K562 (cell line): ENCODE results near the gene SNX20.

Experiments used
- RNF2 ChIP-seq: sonication (generic); IDR thresholded peaks from 2 replicates; pipeline ENCODE4 v1.6.1; 2016
- SPI1 ChIP-seq: IDR thresholded peaks from 2 replicates; pipeline ENCODE4 v1.6.1; 2011; ENCODE audit warnings: low read depth, low read length, control low read depth, borderline replicate concordance
- TRIM24 ChIP-seq, 2 experiments: fragments of 450-650 bp; IDR thresholded peaks; 2 replicates each; pipeline ENCODE4 v1.6.1; 2016
- TF ChIP-seq, protein P1 (sequence below): fragments of 200-800 bp; sonication (Bioruptor generic); IDR thresholded peaks from 2 replicates; pipeline ENCODE4 v1.6.1; 2017; ENCODE audit warnings: missing genetic modification characterization, missing compliant biosample characterization
- TF ChIP-seq, protein P2 (sequence below): fragments of 450-650 bp; conservative IDR thresholded peaks from 2 replicates; pipeline ENCODE4 v1.6.1; 2016; ENCODE audit warnings: missing genetic modification characterization, low read depth, mild to moderate bottlenecking, missing compliant biosample characterization, moderate library complexity

DNA sequence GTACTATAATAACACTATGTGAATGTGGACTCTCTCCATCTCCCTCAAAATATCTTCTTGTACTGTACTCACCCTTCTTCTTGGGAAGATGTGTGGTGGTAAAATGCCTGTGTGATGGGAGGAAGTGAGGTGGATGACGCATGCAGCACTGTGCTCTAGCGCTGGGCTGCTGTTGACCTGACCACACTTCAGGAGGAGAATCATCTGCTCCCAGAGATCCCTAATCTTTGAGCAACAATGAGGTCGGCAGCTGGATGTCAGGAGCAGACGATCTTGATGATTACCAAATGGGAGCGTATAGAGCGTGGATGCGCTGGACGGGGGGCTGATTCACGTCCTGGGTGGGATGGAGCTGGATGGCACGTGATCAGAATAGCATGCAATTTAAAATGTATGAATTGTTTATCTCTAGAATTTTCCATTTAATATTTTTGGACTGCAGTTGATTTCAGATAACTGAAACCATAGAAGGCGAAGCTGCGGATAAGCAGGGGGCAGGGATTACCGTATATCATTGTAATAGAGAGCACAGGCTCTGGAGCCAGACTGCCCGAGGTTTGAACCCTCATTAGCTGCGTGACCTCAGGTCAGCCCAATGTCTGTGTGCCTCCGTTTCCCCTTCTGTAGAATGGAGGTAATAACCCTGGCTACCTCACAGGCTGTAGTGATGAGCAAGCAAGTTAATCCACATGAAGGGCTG, 37.1 kb upstream of the SNX20 start:
- TF ChIP-seq TRIM24 (IDR thresholded peaks at IDR 0.05) (no peak), SPI1 (peak; percentile 37; the same call in 1 of the 2 replicates), RNF2 (no peak)
- TF ChIP-seq, protein P1, sequence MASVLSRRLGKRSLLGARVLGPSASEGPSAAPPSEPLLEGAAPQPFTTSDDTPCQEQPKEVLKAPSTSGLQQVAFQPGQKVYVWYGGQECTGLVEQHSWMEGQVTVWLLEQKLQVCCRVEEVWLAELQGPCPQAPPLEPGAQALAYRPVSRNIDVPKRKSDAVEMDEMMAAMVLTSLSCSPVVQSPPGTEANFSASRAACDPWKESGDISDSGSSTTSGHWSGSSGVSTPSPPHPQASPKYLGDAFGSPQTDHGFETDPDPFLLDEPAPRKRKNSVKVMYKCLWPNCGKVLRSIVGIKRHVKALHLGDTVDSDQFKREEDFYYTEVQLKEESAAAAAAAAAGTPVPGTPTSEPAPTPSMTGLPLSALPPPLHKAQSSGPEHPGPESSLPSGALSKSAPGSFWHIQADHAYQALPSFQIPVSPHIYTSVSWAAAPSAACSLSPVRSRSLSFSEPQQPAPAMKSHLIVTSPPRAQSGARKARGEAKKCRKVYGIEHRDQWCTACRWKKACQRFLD (CRISPR knock-in tag), result no peak
- TF ChIP-seq, protein P2, sequence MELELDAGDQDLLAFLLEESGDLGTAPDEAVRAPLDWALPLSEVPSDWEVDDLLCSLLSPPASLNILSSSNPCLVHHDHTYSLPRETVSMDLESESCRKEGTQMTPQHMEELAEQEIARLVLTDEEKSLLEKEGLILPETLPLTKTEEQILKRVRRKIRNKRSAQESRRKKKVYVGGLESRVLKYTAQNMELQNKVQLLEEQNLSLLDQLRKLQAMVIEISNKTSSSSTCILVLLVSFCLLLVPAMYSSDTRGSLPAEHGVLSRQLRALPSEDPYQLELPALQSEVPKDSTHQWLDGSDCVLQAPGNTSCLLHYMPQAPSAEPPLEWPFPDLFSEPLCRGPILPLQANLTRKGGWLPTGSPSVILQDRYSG (tag), result no peak
